ENCODE data around the gene CCDC159.

CCDC159 gene

DNA sequence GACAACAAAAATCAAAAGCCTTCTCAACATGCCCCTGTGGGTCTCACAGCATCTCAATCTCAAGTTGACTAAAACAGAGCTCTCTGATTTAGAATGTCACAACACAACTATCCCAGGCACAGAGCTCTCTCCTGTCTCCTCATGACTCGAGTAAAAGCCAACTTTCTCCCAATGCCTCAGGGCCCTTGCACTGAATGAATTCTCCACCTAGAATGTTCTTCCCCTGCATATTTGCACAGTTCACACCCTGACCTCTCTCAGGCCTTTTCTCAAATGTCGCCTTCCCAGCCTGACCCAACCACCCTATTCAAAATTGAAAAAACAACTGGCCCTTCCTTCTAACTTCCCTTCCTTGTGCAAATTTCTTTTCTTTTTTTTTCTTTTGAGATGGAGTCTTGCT is 24.4 kb downstream of the CCDC159 start:
- Histone ChIP-seq H3K36me3 (peaks cover 15% of the 10 kb centered on the region), H3K27ac (no peak overlapping the region), H3K4me3 (ENCODE audit: low read depth in 1 of 2, low read length in 1 of 2) (no peak overlapping the region), H3K4me1 (ENCODE audit: control insufficient read depth in 1 of 2, insufficient read depth in 1 of 2, low read depth in 1 of 2, low read length in 1 of 2) (peaks cover 19 to 22% of the 10 kb centered on the region in 2 experiments), H3K27me3 (no peaks in the 10 kb centered on the region), H3K9me3 (no peaks in the 10 kb centered on the region)
- TF ChIP-seq, protein P1, sequence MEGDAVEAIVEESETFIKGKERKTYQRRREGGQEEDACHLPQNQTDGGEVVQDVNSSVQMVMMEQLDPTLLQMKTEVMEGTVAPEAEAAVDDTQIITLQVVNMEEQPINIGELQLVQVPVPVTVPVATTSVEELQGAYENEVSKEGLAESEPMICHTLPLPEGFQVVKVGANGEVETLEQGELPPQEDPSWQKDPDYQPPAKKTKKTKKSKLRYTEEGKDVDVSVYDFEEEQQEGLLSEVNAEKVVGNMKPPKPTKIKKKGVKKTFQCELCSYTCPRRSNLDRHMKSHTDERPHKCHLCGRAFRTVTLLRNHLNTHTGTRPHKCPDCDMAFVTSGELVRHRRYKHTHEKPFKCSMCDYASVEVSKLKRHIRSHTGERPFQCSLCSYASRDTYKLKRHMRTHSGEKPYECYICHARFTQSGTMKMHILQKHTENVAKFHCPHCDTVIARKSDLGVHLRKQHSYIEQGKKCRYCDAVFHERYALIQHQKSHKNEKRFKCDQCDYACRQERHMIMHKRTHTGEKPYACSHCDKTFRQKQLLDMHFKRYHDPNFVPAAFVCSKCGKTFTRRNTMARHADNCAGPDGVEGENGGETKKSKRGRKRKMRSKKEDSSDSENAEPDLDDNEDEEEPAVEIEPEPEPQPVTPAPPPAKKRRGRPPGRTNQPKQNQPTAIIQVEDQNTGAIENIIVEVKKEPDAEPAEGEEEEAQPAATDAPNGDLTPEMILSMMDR (IDR thresholded peaks at IDR 0.05), result no peak

DNA sequence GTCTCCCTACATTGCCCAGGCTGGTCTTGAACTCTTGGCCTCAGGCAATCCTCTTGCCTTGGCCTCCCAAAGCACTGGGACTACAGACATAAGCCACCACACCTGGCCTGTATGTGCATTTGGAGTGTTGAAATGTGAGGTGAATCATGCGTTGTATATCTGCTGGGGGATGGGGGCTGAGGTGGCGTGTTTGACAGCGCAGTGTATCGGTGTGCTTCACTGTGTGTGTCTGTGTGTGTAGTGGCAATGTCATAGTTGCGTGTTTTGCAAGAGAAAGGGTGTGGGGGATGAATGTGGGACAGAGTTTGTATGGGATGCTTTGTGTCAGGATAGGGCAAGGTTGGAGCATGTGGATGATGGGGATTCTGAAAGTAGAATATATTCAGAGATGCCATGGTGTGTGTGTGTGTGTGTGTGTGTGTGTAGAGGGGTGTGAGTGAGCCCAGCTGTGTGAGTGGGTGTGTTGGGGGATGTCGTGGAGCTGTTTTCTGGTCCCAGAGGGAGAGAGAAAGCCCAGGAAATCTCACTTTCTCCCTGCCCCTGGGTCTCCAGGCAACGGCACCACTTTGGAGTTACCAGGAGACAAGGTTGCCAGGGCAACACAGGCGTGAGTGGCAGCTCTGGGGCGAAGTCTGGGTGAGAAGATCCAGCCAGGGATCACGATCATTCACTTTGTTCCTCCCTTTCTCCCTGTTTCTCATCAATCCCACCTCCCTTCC is 27.0 kb downstream of the CCDC159 start:
- no peaks in the 10 kb centered on the region for H3K9me3 ChIP-seq
- peaks cover 45 to 48% of the 10 kb centered on the region in 2 experiments for H3K4me1 ChIP-seq (ENCODE audit: control insufficient read depth in 1 of 2, insufficient read depth in 1 of 2, low read depth in 1 of 2, low read length in 1 of 2)
- H3K36me3 ChIP-seq, result peaks cover 10% of the 10 kb centered on the region
- peak overlapping the region; percentile 95 for H3K27ac ChIP-seq
- TF ChIP-seq, protein P1 (IDR thresholded peaks at IDR 0.05), result no peak
- H3K27me3 ChIP-seq, result no peaks in the 10 kb centered on the region
- peak overlapping the region in 1 of 2 experiments; percentile 84 for H3K4me3 ChIP-seq (ENCODE audit: low read depth in 1 of 2, low read length in 1 of 2)

DNA sequence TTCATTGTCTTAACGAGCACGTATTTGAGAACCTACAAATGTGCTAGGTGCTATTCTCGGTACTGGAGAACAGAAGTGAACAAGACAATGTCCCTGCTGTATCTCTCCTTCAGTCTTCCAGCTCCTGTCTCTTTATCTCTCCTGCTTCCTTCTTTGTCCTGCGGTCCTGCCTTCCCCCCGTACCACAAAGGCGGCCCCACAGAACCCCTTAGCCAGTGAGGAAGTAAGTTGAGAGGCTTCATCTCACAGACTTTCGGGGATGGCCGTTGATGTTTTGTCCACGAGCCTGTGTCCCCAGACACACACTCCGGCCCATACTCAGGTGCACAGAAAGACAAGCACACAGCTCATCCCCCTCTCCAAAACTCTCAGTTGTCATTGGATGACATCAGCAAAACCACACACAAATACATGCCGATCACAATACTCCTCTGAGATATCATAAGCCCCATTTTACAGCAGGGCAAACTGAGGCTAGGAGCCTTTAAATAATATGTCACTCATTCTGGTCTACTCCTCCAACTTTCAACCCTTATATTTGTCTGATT is 27.6 kb downstream of the CCDC159 start:
- Histone ChIP-seq H3K27me3 (no peaks in the 10 kb centered on the region), H3K36me3 (peaks cover 15% of the 10 kb centered on the region), H3K9me3 (no peaks in the 10 kb centered on the region), H3K4me1 (ENCODE audit: control insufficient read depth in 1 of 2, insufficient read depth in 1 of 2, low read depth in 1 of 2, low read length in 1 of 2) (peaks cover 50 to 53% of the 10 kb centered on the region in 2 experiments), H3K4me3 (ENCODE audit: low read depth in 1 of 2, low read length in 1 of 2) (peak overlapping the region; percentile 84 to 93), H3K27ac (peak overlapping the region; percentile 95)
- TF ChIP-seq, protein P1 (IDR thresholded peaks at IDR 0.05), result no peak

DNA sequence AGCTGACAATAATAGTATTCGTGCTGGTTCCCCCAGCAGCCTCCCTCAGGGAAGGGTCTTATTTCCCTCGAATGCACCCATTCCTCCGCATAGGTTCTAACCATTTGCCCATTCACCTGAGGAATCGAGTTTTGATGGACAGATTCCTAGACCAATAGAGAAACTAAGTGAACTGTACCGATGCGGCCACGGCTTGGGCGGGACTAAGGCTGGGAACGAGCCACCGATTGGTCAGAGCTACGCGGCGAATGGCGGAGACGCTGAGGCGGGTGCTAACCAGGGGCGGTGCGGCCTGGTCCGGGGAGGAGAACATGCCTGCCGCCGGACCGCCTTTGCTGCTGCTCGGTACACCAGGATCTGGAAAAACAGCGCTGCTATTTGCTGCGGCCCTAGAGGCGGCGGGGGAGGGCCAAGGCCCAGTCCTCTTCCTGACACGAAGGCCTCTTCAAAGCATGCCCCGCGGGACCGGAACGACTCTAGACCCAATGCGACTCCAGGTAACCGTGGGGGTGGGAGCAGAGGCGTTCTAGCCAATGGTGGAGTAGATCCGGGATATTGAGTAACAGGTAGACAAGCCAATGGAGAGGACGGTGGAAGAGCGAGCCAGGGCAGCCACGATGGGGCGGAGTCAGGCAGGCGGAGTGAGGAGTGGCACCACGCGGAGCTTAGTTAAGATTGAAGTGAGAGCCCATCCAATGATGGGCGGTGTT is 28.3 kb downstream of the CCDC159 start, which contains the start of gene SWSAP1:
Gene SWSAP1, plus strand, starts transcription at position 234 of the 710 bp plus-strand sequence. Its CDS starts 15 bp downstream, at position 249.
- Histone ChIP-seq H3K27ac (peak within 1 kb of the TSS; percentile 95), H3K4me3 (ENCODE audit: low read depth in 1 of 2, low read length in 1 of 2) (peak within 1 kb of the TSS; percentile 84 to 93), H3K4me1 (ENCODE audit: control insufficient read depth in 1 of 2, insufficient read depth in 1 of 2, low read depth in 1 of 2, low read length in 1 of 2) (peaks cover 51 to 59% of the 10 kb centered on the region in 2 experiments), H3K36me3 (peaks cover 15% of the 10 kb centered on the region), H3K27me3 (no peaks in the 10 kb centered on the region), H3K9me3 (no peaks in the 10 kb centered on the region)
- TF ChIP-seq, protein P1 (IDR thresholded peaks at IDR 0.05), result no peak

DNA sequence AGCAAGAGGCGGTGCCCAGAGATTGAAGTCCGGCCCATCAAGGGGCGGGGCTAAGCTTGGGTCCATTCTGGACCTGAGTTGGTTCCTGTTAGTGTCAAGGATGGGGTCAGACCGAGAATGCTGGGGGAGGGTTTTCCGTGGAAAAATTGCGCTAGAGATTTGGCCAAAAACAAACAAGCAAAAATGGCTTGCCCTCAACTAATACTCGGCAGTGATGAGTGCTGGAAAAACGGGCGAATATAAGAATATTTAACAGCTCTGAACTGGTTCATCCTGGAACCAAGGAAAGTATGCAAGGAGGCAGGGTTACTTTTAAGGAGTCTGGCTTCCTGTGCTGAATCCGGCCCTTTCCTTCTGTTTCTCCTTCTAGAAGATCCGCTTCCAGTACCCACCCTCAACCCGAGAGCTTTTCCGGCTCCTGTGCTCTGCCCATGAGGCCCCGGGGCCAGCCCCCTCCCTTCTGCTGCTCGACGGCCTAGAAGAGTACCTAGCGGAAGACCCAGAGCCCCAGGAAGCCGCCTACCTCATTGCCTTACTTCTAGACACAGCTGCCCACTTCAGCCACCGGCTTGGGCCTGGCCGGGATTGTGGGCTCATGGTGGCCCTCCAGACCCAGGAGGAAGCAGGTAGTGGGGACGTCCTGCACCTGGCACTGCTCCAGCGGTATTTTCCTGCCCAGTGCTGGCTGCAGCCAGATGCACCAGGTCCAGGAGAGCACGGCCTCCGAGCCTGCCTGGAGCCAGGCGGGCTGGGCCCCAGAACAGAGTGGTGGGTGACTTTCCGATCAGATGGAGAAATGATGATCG is 29.0 kb downstream of the CCDC159 start:
- peaks cover 58 to 67% of the 10 kb centered on the region in 2 experiments for H3K4me1 ChIP-seq (ENCODE audit: control insufficient read depth in 1 of 2, insufficient read depth in 1 of 2, low read depth in 1 of 2, low read length in 1 of 2)
- H3K4me3 ChIP-seq (ENCODE audit: low read depth in 1 of 2, low read length in 1 of 2), result peak overlapping the region; percentile 84 to 93
- H3K9me3 ChIP-seq, result no peaks in the 10 kb centered on the region
- peaks cover 15% of the 10 kb centered on the region for H3K36me3 ChIP-seq
- no peaks in the 10 kb centered on the region for H3K27me3 ChIP-seq
- TF ChIP-seq, protein P1 (IDR thresholded peaks at IDR 0.05), result no peak
- peak overlapping the region; percentile 95 for H3K27ac ChIP-seq
